ENCODE results near the gene PPP6R3.
A peak's percentile ranks its signal among the peaks of the same experiment; 100 is the strongest.
"Not testable (repeated sequence)": the region's sequence is repeated elsewhere in the genome, so short reads cannot be mapped to it uniquely, and the experiment has no call there.

Gene PPP6R3

DNA sequence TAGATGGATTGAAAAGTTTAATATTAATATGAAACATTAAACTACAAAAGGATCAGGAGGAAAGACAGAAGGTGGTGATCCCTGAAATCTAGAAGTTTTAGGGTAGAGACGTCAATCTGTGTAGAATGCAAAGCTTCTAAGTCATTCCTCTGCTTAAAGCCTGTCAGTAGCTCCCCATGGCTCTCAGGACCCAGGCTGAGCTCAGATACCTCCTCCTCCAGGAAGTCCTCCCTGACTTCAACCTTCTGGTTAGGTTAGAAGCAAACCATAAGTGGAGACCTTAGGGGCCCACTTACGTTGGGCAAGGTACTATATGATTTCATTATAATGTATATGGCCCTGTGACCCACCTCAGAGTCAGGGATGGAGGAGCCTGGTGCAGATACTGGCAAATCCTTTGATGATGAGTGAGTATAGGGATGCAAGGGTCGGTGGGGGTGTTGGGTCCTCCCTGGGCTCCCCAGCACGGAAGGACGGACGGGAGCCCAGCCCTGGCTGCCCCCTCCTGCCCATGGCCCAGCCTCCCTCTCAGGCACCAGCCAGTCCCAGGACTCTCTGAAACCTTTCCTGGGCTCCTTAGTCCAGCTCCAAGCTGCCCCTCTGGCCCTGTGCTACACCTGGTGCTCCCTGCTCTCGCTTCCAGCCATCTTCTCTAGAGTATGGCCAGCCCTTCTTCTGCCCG is 3.2 kb upstream of the PPP6R3 start:
- ATAC-seq: no peak

- no peak for ATAC-seq
Measured at GRCh38 chr11:68457898-68458249, 2.7 kb upstream of the PPP6R3 start.

GRCh38 chr11:68458340-68458739 is 2.2 kb upstream of the PPP6R3 start:
- not testable (repeated sequence) for ATAC-seq

DNA sequence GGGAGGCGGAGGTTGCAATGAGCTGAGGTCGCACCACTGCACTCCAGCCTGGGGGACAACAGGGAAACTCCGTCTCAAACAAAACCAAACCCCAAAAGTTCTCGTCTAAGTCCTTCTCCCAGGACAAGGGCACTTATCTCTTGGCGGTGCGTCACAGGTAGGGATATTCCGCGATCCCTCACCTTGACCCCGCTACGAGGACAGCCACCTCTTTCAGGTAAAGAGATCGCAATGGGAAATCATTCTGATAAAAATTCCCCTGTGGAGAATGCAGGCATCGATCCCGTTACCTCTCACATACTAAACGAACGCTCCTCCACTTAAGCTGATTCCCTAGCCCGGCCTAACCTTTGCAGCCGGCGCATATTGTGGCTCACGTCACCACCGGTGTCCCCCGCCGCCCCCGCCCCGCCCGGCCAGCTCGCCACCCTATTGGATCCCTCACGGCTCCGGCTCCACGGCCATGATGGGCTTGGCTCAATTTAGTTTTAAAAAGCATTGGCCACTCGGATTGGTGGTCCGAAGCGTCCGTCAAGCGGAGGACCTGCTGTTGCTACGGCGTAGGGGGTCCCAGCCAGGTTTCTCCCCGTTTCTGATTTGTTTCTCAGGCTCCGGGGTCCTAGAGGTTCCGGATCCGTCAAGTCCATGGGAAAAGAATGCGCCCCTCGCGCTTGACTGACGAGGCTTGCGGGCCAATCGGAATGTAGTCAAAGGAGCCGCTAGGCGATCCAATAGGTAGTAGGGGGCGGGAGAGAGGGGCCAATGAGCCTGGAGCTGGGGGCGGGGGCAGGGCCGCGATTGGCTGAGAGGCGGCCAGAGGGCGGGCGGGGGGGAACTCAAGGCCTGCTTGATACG is 439 bp upstream of the PPP6R3 start:
- ATAC-seq: peak; percentile 91

GRCh38 chr11:68461575-68461917 is 994 bp downstream of the PPP6R3 start:
- ATAC-seq: no peak

DNA sequence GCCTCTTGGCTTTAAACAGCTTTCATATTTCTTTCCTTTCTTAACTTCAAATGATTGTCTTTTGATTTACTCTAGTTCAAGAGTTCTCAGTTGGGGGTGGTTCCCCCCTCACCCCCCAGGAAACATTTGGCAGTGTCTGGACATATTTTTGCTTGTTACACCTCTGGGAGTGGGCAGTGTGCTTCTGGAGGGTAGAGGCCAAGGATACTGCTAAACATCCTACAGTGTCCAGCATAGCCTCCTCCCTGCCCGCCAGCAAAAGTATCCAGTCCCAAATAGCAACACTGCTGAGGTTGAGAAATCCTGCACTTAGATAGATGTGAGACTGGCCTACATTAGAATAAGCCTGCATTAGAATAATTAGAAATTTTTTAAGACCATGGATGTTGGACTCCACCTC is 3.2 kb downstream of the PPP6R3 start:
- ATAC-seq: no peak

- ATAC-seq: no peak
Measured at GRCh38 chr11:68467201-68467834, 6.8 kb downstream of the PPP6R3 start.

GRCh38 chr11:68468217-68468828 is 7.8 kb downstream of the PPP6R3 start:
- ATAC-seq: peak; percentile 46 to 63

DNA sequence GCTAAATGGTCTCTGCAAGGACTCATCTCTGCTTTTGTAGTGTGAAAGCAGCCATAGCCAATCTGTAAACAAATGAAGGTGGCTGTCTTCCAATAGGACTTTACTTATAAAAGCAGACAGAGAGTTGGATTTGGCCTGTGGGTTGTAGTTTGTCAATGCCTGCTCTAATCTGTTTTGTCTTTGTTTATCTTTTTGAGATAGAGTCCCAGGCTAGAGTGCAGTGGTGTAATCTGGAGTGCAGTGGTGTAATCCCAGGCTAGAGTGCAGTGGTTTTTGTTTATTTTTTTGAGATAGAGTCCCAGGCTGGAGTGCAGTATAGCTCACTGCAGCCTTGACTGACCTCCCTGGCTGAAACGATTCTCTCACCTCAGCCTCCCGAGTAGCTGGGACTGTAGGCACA is 8.6 kb downstream of the PPP6R3 start:
- ATAC-seq: no peak

DNA sequence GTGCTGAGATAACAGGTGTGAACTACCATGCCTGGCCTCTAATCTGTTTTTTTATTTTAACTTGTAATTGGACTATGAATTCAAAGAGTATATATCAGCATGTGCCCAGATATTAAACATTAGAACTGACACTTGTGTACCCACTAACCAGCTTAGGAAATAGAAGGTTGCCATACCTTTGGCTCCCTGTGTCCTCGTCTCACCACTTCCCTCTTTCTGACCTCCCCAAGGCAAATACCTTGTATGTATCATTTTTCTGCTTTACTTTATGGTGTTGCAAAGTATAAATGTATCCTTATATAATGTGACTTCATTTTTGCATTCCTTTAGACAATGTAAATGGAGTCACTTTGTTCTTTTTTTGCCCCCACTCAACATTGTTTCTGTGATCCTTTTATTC is 9.1 kb downstream of the PPP6R3 start:
- no peak for ATAC-seq

DNA sequence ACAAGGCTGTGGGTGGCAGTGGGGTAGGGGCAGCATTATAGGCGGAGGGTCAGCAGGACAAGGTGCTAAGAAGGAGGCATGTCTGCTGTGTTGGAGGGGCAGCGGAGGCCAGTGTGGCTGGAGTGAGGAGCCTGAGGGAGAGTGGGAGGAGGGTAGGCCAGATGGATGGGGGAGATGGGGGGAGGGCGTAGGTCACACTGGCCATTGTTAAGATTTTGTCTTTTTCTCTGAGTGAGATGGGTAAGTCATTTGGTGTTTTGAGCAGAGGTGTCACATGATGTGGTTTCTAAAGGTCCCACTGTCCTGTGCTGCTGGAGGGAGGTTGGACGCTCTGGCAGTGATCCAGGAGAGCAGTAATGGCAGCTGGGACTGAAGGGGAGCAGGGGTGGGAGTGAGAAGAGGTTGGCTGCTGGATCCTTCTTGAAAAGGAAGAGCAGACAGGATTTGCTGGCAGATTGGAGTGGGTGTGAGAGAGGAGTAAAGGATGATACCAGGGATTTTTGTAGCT is 9.8 kb downstream of the PPP6R3 start:
- no peak for ATAC-seq

DNA sequence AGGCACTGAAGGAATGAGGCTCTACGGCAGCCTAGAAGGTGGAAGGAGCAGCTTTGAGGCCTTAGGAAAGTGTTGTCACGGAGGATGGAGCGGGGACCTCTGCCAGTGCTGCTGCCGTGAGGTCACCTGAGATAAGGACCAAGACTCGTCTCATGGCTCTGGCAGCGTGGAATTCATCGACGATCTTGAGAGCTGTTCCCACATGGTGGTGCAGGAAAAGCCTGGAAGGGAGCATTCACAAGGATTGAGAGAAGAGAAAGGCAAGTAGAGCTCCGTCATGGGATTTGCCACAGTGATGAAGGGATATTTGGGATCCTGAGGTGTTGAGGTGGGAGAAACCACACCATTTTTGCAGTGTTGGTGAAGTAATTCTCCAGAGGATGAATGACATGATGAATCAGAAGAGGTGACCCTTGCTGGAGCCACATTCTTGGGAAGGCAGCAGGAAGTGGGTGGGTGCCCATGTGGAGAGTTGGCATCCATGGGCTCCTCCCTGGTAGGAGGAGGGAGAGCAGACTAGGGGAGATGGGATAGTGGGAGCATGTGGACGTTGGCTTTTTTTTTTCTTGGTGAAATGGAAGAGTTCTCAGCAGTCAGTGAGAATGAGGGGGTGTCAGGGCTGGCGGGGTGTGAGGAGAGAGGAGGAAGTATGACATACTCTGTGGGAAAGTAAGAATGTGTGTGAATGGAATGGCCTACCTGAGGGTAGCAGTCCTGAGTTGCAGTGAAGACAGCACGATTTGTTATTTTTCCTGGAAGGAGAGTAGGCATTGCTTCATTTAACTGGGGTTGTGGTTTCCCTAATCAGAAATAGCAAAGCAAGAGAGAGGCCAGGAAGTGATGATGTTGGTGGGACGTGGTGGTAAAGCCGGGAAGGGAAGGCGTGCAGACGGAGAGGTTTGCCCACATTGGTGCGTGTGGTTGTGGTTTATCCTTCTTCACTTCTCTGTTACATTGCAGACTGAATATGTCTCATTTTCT is 11.1 kb downstream of the PPP6R3 start:
- ATAC-seq: peak; percentile 59 to 70

- no peak for ATAC-seq
Measured at GRCh38 chr11:68472778-68473177, 12.2 kb downstream of the PPP6R3 start.

- no peak for ATAC-seq
Measured at GRCh38 chr11:68473693-68474092, 13.1 kb downstream of the PPP6R3 start.

DNA sequence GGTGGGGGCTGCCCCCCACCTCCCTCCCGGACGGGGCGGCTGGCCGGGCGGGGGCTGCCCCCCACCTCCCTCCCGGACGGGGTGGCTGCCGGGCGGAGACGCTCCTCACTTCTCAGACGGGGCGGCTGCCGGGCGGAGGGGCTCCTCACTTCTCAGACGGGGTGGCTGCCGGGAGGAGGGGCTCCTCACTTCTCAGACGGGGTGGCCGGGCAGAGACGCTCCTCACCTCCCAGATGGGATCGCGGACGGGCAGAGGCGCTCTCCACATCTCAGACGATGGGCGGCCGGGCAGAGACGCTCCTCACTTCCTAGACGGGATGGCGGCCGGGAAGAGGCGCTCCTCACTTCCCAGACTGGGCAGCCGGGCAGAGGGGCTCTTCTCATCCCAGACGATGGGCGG is 15.1 kb downstream of the PPP6R3 start:
- ATAC-seq: not testable (repeated sequence)

GRCh38 chr11:68479390-68479789 is 18.8 kb downstream of the PPP6R3 start:
- no peak for ATAC-seq

DNA sequence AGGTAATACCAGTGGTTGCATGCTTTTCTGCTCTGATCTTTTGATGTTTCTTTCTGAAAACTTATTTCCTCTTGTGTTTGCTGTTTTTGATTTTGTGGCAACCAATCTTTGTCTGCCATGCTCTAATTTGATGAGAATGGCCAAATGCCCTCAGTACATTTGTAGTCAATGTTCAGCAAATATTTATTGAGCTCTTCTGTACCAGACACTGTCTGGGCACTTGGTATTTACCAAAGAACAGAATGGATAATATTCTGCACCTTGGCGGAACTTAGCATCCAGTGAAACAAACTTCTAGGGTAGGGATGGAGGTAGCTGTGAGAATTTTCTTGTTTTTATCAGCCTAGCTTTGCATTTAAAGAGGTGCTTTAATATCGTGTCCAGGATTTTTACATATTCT is 19.6 kb downstream of the PPP6R3 start:
- no peak for ATAC-seq

DNA sequence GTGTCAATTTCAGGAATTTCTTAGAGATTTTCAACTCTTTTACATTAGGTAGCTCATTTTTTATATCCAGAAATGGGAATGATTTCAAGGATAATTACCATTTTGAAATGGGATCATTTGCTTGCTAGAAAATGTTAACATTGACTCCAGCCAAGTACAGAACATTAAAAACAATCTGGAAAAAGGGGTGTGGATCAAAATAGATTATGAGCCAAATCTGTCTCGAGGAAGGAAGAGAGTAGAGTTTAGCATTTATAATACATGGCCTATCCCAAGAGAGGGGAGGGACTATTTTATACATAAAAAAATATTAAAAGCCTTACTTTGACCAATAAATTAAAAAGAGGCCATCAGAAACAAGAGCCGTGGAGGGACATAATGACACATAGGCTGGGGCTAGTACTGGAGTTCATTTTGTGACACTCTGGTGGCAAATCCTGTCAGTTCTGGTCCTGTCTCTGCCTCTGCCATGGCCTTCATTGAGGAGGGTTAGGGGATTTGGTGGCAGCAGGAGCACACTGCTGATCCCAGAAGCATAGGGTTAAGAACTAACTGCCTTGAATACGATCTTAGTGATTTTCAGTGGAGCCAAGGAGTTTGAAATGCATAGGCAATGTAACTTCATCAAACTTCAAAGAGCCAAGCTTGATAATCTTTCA is 20.4 kb downstream of the PPP6R3 start:
- ATAC-seq: no peak

GRCh38 chr11:68481579-68482240 is 21.2 kb downstream of the PPP6R3 start:
- ATAC-seq: no peak

DNA sequence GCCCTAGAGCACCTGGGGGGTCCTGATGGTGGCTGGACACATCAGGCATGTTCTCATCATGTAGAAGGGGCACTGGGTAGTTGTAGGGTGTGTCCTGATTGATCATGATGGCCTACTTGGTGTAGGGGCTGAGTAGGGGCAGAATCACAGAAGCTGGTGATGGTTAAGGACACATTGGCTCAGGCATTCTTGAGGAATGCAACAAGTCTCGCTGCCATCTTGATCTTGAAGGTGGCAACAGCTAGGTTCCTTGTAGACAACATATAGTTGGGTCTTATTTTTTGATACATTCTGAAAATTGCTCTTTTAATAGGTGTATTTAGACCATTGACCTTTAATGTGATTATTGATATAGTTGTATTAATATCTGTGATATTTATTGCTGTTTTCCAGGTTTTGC is 28.1 kb downstream of the PPP6R3 start:
- no peak for ATAC-seq

- no peak for ATAC-seq
Measured at GRCh38 chr11:68495220-68495729, 34.7 kb downstream of the PPP6R3 start.

Data from activated CD4-positive, CD25-positive, alpha-beta regulatory T cell treated with anti-CD3 and anti-CD28 coated beads, Interleukin-2, amount 50 U/mL, for 24 hours (primary cell).